Coronary artery (tissue), 2 donors: ENCODE measurements around the gene KPTN.

Source experiments
- DNase-seq: peaks from one replicate; pipeline ENCODE4 v3.0.0-alpha.2; 2017; ENCODE audit warnings: low spot score
- H3K27ac ChIP-seq, 2 donors: fragments of 200-600 bp; sonication (generic); one replicate each; pipeline ENCODE4 v1.5.1; 2016 to 2019
- H3K4me3 ChIP-seq: fragments of 200-600 bp; sonication (generic); 2 replicates; pipeline ENCODE4 v1.5.1; 2016; ENCODE audit warnings: mild to moderate bottlenecking, moderate library complexity
- CTCF ChIP-seq: fragments of 200-600 bp; sonication (generic); IDR thresholded peaks from one replicate; pipeline ENCODE4 v1.5.1; 2019; ENCODE audit warnings: antibody characterized with exemption

The KPTN gene

DNA sequence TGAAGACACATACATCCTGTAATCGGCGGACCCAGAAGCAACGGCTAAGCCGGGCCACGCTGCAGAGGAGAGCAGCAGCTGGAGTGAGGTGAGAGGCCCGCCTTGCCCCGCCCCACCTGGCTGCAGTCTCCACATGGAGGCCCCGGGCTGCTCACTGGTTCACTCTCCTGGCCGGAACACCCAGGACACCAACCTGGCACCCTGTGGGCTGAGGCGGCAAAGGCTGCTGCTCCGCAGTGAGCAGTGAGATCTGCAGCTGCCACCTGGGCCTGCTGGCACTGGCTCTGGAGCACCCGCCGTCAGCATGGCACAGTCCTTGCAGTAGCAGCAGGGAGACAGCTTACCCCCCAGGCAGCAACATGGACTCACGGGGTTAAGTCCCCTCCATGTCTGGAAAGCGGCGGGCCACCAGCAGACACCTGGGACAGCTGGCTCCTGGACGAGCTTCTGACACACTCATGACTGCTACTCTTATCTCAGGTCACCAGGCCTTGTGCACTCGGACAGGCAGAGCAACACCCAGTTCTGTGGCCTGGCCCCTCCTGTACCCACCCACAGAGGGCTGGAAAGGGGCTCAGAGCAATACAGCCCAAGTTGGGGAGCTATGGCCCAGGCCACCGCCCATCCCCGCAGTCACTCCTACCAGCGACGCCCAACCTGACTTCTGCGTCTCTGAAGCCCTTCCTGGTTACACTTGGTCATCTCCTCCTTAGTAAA lies 13.2 kb upstream of the KPTN start:
- no peak for TF ChIP-seq CTCF
- Histone ChIP-seq H3K27ac (no peak overlapping the region), H3K4me3 (no peak overlapping the region)
- DNase-seq = no peak

DNA sequence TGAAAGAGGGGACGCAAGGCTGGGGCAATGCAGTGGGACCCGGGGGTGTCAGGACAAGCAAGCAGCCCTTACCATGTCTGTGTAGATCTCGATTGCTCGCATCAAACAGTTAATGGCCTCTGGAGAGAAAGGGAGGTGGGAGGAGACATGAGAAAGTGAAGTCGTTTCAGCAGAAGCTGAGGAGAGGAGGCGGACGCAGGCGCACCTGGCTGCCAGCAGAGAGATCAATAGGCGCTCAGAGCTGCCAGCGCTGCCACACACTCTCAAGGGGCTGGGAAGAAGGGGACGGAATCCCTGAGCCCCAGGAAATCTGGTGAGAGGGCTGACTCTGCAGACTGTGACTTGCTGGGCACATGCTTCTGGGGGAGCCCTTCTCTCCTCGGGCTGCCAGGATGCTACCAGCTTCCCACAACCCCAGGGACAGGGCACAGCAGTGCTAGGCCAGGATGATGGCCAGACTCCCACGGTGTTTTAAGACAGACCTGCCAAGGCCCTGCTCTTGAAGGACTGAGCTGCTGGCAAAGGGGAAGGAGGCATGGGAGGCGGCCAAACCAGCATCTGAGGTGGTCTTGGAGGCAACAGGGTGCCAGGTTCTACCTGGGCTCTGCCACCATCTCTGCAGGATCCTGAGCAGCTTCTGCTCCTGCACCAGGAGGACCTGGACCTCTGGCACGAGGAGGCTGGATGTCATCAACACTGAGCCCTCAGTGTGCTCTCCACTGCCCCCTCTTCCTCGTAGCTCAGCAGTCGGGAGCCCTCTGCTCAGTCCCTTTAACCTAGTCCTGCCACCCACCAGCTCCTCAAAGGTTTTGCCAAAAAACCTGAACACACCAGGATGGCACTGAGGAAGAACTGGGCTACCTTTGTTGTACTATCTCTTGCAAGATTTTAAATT lies 11.7 kb upstream of the KPTN start:
- no peak for DNase-seq
- TF ChIP-seq CTCF = no peak
- H3K4me3 ChIP-seq = no peak overlapping the region
- no peak overlapping the region for H3K27ac ChIP-seq

- DNase-seq = no peak
- no peak for TF ChIP-seq CTCF
- Histone ChIP-seq H3K4me3 (no peak overlapping the region), H3K27ac (no peak overlapping the region)
Measured at GRCh38 chr19:47494729-47495128, 10.7 kb upstream of the KPTN start.

- Histone ChIP-seq H3K27ac (no peak overlapping the region), H3K4me3 (no peak overlapping the region)
- no peak for DNase-seq
- no peak for TF ChIP-seq CTCF
Measured at GRCh38 chr19:47494211-47494547, 10.2 kb upstream of the KPTN start.

DNA sequence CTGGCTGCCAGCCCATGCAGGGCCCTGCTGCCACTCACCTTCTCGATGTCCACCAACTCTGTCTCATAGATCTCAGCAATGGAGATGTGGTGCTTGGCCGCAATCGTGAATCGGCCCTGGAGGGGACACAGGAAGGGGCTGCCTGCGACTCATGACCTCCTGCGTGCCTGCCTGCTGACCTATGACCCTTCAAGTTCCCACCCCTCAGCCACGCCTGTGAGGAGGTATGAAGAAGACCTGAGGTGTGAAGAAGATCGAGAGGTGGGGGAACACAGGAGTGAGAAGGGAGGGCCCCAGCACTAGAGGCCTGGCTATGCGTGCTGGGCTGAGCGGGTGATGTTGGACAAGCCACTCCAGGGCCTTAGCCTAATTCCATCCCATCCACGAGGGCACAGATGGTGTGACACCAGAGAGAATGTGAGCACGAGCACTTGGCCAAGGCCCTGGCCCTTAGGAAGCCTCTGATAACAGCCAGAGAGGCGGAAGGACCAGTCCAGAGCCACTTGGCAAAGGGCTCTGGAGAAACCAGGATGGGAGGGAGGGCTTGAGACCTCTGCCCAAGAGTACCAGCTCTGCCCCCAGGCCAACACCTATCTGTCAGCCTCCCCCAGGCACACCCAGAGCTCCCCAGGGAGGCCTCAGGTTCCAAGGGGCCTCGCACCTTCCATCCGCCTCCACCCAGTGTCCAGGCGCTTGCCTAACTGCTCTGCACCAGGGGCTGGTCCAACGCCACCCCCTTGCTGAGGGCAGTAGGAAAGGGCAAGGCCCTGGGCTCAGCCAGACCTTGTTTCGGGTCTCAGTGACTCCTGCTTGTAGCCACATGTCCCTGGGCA lies 9.6 kb upstream of the KPTN start:
- TF ChIP-seq CTCF = no peak
- DNase-seq = no peak
- Histone ChIP-seq H3K4me3 (no peak overlapping the region), H3K27ac (no peak overlapping the region)

DNA sequence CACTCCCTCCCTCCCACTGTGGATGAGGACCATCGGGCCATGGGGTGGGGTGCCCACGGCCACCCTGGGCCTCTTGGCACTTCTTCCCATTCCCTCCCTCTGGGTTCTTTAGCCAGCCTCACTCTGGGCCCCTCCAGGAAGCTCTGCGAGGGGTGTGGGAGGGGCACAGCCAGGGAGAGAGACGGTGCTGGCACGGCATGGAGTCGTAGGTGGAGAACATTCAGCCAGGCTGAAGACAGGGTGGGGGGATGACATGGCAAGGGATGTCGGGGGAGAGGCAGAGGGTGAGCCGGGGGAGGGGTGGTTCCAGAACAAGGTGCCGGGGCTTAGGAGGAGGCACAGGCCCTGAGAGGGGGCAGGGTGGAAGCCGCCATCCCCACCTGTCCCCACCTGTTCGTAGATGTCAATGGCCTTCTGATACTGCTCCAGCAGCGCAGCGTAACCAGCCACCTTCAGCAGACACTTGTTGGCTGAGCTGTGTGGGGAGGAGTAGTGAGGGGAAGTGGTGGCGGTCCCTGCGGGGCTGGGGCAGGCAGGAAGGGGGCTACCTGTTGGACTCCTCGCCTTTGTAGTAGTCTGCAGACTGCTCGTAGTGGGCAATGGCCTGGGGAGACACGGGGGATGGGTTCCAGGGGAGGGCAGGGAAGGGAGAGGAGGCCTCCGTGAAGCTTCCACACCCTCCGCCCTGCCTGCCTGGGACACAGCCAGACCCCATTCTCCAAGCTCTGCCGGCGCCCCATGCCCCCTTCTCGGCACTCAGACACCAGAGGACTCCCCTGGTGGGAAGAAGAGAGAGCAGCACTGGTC lies 8.8 kb upstream of the KPTN start:
- H3K27ac ChIP-seq = no peak overlapping the region
- no peak for TF ChIP-seq CTCF
- DNase-seq = no peak
- H3K4me3 ChIP-seq = no peak overlapping the region
